C4-2B (cell line): ENCODE data around the gene NDUFB10.

Experiments used
- ZFX ChIP-seq: fragments of 450-650 bp; IDR thresholded peaks from 2 replicates; pipeline ENCODE4 v1.6.1; 2017
- TF ChIP-seq, protein P1 (sequence below): fragments of 450-650 bp; conservative IDR thresholded peaks from 2 replicates; pipeline ENCODE4 v1.5.1; 2017; ENCODE audit warnings: mild to moderate bottlenecking

DNA sequence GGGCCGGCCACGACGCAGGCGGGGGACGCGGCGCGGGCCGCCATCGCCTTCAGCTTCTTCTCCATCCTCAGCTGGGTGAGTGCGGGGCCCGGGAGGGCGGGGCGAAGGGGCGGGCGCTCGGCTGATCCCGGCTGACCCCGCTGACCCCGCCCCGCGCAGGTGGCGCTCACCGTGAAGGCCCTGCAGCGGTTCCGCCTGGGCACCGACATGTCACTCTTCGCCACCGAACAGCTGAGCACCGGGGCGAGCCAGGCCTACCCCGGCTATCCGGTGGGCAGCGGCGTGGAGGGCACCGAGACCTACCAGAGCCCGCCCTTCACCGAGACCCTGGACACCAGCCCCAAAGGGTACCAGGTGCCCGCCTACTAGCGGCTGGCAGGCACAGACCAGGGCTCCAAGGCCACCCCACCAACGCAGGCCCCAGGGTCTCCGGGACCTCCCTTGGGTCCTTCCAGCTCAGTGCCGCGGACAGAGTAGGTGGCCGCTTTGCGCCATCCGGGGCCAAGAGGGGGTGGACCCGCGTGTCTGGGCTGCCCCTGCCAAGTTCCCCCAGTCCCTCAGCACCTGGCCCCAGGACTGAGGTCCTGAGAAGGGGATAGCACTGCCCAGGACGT is 33.5 kb downstream of the NDUFB10 start:
- TF ChIP-seq, protein P1, sequence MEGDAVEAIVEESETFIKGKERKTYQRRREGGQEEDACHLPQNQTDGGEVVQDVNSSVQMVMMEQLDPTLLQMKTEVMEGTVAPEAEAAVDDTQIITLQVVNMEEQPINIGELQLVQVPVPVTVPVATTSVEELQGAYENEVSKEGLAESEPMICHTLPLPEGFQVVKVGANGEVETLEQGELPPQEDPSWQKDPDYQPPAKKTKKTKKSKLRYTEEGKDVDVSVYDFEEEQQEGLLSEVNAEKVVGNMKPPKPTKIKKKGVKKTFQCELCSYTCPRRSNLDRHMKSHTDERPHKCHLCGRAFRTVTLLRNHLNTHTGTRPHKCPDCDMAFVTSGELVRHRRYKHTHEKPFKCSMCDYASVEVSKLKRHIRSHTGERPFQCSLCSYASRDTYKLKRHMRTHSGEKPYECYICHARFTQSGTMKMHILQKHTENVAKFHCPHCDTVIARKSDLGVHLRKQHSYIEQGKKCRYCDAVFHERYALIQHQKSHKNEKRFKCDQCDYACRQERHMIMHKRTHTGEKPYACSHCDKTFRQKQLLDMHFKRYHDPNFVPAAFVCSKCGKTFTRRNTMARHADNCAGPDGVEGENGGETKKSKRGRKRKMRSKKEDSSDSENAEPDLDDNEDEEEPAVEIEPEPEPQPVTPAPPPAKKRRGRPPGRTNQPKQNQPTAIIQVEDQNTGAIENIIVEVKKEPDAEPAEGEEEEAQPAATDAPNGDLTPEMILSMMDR = no peak
- TF ChIP-seq ZFX = no peak
